GM12878 (cell line): ENCODE results near the gene GNL3. TPM values are rescaled to one million over a fixed set of nuclear protein-coding genes. Genes with fewer than 3 reads are reported as not detected.

Source experiments
- ATF2 ChIP-seq: IDR thresholded peaks from 2 replicates; pipeline ENCODE4 v1.6.1; 2012; ENCODE audit warnings: low read length, inconsistent platforms
- BHLHE40 ChIP-seq, 2 experiments: fragments of 450-650 bp in 1 of 2; IDR thresholded peaks; 2 replicates each; pipeline ENCODE4 v1.6.1; 2011 to 2017; ENCODE audit warnings: low read depth in 2 of 2, borderline replicate concordance in 1 of 2, improper control_type of control experiment in 1 of 2, low read length in 1 of 2, mild to moderate bottlenecking in 1 of 2
- CHD1 ChIP-seq: IDR thresholded peaks from 2 replicates; pipeline ENCODE4 v1.6.1; 2012; ENCODE audit warnings: low read depth, low read length, improper control_type of control experiment
- E4F1 ChIP-seq: fragments of 450-650 bp; IDR thresholded peaks from 2 replicates; pipeline ENCODE4 v1.6.1; 2018; ENCODE audit warnings: borderline replicate concordance, mild to moderate bottlenecking; ENCODE audit not compliant: partially characterized antibody
- GABPA ChIP-seq: IDR thresholded peaks from 2 replicates; pipeline ENCODE4 v1.6.1; 2014; ENCODE audit warnings: antibody characterized with exemption, low read depth, mild to moderate bottlenecking, inconsistent platforms
- HDAC2 ChIP-seq: fragments of 200-600 bp; sonication (generic); IDR thresholded peaks from 2 replicates; pipeline ENCODE4 v1.6.1; 2017
- HDGF ChIP-seq: fragments of 450-650 bp; IDR thresholded peaks from 2 replicates; pipeline ENCODE4 v1.6.1; 2016; ENCODE audit warnings: antibody characterized with exemption
- JUND ChIP-seq: IDR thresholded peaks from 2 replicates; pipeline ENCODE4 v1.6.1; 2012; ENCODE audit warnings: low read depth, mild to moderate bottlenecking, low read length, improper control_type of control experiment, moderate library complexity
- MEF2A ChIP-seq: IDR thresholded peaks from 2 replicates; pipeline ENCODE4 v1.6.1; 2011; ENCODE audit warnings: low read depth, mild to moderate bottlenecking, low read length, moderate library complexity; ENCODE audit not compliant: insufficient read depth
- MXI1 ChIP-seq: fragments of 150-350 bp; IDR thresholded peaks from 2 replicates; pipeline ENCODE4 v1.6.1; 2011; ENCODE audit warnings: low read depth, mild to moderate bottlenecking, inconsistent platforms, low read length, improper control_type of control experiment
- PAX8 ChIP-seq: fragments of 450-650 bp; IDR thresholded peaks from 2 replicates; pipeline ENCODE4 v1.6.1; 2017; ENCODE audit warnings: mild to moderate bottlenecking, moderate library complexity
- PML ChIP-seq: IDR thresholded peaks from 2 replicates; pipeline ENCODE4 v1.6.1; 2012; ENCODE audit warnings: low read length, inconsistent platforms
- RAD21 ChIP-seq: IDR thresholded peaks from 2 replicates; pipeline ENCODE4 v1.6.1; 2011; ENCODE audit warnings: mild to moderate bottlenecking, low read depth, low read length, moderate library complexity; ENCODE audit not compliant: insufficient read depth
- SP1 ChIP-seq: IDR thresholded peaks from one replicate; pipeline ENCODE4 v1.6.1; 2011; ENCODE audit warnings: low read depth, low read length
- ZNF217 ChIP-seq: fragments of 450-650 bp; IDR thresholded peaks from 2 replicates; pipeline ENCODE4 v1.6.1; 2017; ENCODE audit warnings: antibody characterized with exemption, mild to moderate bottlenecking
- ZNF592 ChIP-seq: fragments of 450-650 bp; IDR thresholded peaks from 2 replicates; pipeline ENCODE4 v1.6.1; 2017; ENCODE audit warnings: mild to moderate bottlenecking, moderate library complexity
- polyA plus RNA-seq, 11 experiments: library from polyadenylated mRNA; depleted of rRNA in 4 of 11; unstranded in 6 of 11; stranded (reverse) in 5 of 11; fragments of >200 nt; fragmentation: Nextera tagmentation in 4 of 11; fragmentation: Illumina TruSeq in 1 of 11; extraction: Ambion mirVana in 4 of 11; extraction: Trizol in 1 of 11; gene quantifications; 1 replicate in 1 of 11; 2 replicates in 10 of 11; pipeline versions ENCODE4 v1.2.1 to v1.2.3, GENCODE V29; 2011 to 2016; ENCODE audit warnings: inconsistent platforms in 2 of 11, missing spikeins in 2 of 11, low read depth in 1 of 11
- total RNA-seq, 4 experiments: library from RNA; depleted of rRNA in 3 of 4; stranded (reverse); fragments of >200 nt in 3 of 4; fragmentation: Illumina TruSeq in 1 of 4; extraction: Trizol in 1 of 4; gene quantifications; 2 replicates each; pipeline versions ENCODE4 v1.2.1 to v1.2.3, GENCODE V29; 2013 to 2021
- TF ChIP-seq, protein P1 (sequence below): fragments of 450-650 bp; IDR thresholded peaks from 2 replicates; pipeline ENCODE4 v1.6.1; 2017; ENCODE audit warnings: mild to moderate bottlenecking

The GNL3 gene
- total and polyA plus RNA-seq, 10 of the 15 experiments (the other 5 are each of a cell fraction or from before 2014, with no cell fraction given), result 172 to 368 (median 257) TPM

DNA sequence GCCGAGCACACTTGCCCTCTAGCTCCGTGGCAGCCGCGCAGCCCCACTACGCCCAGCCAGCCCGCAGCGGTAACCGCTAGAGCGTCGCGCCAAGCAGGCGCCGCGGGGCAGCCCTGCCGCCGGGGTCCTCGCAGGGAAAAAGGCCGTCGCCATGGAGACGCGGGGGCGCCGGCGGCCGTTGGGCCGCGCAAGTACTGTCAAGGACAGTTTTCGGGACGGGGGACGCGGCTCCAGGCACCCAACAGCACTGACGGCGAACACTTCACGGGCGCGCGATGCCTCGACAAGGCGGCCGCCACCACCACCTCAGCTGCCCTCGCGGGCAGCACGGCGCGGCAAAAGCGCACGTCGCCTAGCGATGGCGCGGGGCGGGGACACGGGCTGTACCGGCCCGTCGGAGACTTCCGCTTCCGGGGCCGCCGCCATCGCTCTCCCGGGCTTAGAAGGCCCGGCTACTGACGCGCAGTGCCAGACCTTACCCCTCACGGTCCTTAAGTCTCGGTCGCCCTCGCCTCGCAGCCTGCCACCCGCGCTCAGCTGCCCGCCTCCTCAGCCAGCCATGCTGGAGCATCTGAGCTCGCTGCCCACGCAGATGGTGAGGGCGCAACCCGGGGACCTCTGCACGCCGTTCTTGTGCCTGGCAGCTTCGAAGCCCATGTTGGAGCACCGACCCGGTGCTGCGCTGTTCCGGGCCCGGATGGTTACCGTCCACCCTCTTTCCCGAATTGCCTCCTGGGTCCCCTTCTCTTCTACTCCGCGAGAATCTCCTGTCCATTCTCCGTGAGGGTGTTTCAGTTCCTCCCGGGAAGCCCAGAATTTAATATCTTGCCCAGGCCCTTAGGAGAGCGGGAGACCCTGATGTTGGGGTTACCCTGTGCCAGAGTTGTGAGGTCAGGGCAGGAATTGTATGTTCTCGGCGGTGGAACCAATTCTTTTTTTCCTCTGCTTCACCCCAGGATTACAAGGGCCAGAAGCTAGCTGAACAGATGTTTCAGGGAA lies 20.2 kb downstream of the GNL3 start, which contains the start of the genes GLT8D1 and SPCS1 (continued):
- TF ChIP-seq ZNF592, result no peak
- no peak for TF ChIP-seq PML
- TF ChIP-seq PAX8, result no peak
- 0 out of 2 replicates have a peak, but pooled peaks have one; percentile 8 for TF ChIP-seq MEF2A
- TF ChIP-seq E4F1, result peak; percentile 75
- TF ChIP-seq BHLHE40 (IDR thresholded peaks at IDR 0.05; ENCODE audit: borderline replicate concordance in 1 of 2, low read depth in 2 of 2, low read length in 1 of 2), result peak in 1 of 2 experiments; percentile 59; a peak in 1 of 4 replicates
- TF ChIP-seq, protein P1, sequence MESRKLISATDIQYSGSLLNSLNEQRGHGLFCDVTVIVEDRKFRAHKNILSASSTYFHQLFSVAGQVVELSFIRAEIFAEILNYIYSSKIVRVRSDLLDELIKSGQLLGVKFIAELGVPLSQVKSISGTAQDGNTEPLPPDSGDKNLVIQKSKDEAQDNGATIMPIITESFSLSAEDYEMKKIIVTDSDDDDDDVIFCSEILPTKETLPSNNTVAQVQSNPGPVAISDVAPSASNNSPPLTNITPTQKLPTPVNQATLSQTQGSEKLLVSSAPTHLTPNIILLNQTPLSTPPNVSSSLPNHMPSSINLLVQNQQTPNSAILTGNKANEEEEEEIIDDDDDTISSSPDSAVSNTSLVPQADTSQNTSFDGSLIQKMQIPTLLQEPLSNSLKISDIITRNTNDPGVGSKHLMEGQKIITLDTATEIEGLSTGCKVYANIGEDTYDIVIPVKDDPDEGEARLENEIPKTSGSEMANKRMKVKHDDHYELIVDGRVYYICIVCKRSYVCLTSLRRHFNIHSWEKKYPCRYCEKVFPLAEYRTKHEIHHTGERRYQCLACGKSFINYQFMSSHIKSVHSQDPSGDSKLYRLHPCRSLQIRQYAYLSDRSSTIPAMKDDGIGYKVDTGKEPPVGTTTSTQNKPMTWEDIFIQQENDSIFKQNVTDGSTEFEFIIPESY, result no peak
- TF ChIP-seq RAD21, result no peak
- no peak for TF ChIP-seq HDAC2
- TF ChIP-seq JUND, result no peak
- TF ChIP-seq CHD1, result no peak
- TF ChIP-seq GABPA, result peak; percentile 95
- peak; percentile 96 for TF ChIP-seq MXI1
- TF ChIP-seq ZNF217, result no peak
- TF ChIP-seq ATF2, result no peak
- TF ChIP-seq SP1, result peak; percentile 18
- TF ChIP-seq HDGF, result peak; percentile 81; the same call in 1 of the 2 replicates
